K562 (cell line): ENCODE data around the gene TLX2. TPM values are rescaled to one million over a fixed set of nuclear protein-coding genes. Genes with fewer than 3 reads are reported as not detected.

Source experiments
- BCL6 ChIP-seq: fragments of 250-450 bp; sonication (Bioruptor Pico); IDR thresholded peaks from 2 replicates; pipeline ENCODE4 v1.4.0; 2020
- FOXA3 ChIP-seq, 2 experiments: fragments of 450-650 bp in 1 of 2; sonication (generic) in 1 of 2; formaldehyde crosslinking; IDR thresholded peaks in 1 of 2; conservative IDR thresholded peaks in 1 of 2; 2 replicates each; pipeline versions ENCODE4 v1.4.0 to v1.8.0; 2020 to 2022; ENCODE audit warnings: mild to moderate bottlenecking in 2 of 2, missing genetic modification reagents in 1 of 2
- FOXK2 ChIP-seq, 2 experiments: fragments of 450-650 bp; IDR thresholded peaks in 1 of 2; conservative IDR thresholded peaks in 1 of 2; 2 replicates each; pipeline ENCODE4 v1.6.1; 2016; ENCODE audit warnings: low read depth in 2 of 2, mild to moderate bottlenecking in 1 of 2
- RAD21 ChIP-seq, 2 experiments: fragments of 250-450 bp in 1 of 2; fragments of 450-650 bp in 1 of 2; sonication (Bioruptor Pico) in 1 of 2; formaldehyde crosslinking in 1 of 2; IDR thresholded peaks in 1 of 2; conservative IDR thresholded peaks in 1 of 2; 2 replicates each; pipeline versions ENCODE4 v1.4.0 to v1.8.0; 2020 to 2022; ENCODE audit warnings: mild to moderate bottlenecking in 2 of 2, moderate library complexity in 1 of 2
- polyA plus RNA-seq, 8 experiments: library from polyadenylated mRNA; depleted of rRNA in 4 of 8; stranded (reverse) in 5 of 8; unstranded in 3 of 8; fragments of >200 nt; fragmentation: Nextera tagmentation in 2 of 8; fragmentation: Illumina TruSeq in 1 of 8; extraction: Ambion mirVana in 2 of 8; extraction: Trizol in 1 of 8; gene quantifications; 2 replicates each; pipeline versions ENCODE4 v1.2.1 to v1.2.3, GENCODE V29; 2011 to 2014; ENCODE audit warnings: inconsistent platforms in 1 of 8, missing spikeins in 1 of 8
- total RNA-seq, 7 experiments: library from RNA; depleted of rRNA in 6 of 7; stranded (reverse); fragments of >200 nt in 6 of 7; fragmentation: Illumina TruSeq in 2 of 7; extraction: Trizol in 2 of 7; gene quantifications; 2 replicates each; pipeline versions ENCODE4 v1.2.1 to v1.2.3, GENCODE V29; 2011 to 2021; ENCODE audit warnings: low replicate concordance in 1 of 7
- TF ChIP-seq, protein P1 (sequence below), 2 experiments: fragments of 450-650 bp; formaldehyde crosslinking in 1 of 2; IDR thresholded peaks; 2 replicates each; pipeline versions ENCODE4 v1.4.0 to v1.6.1; 2014 to 2020; ENCODE audit warnings: mild to moderate bottlenecking in 2 of 2, borderline replicate concordance in 1 of 2, low read depth in 1 of 2

Gene TLX2
- total and polyA plus RNA-seq, 9 of the 15 experiments (the other 6 are each of a cell fraction or from before 2014, with no cell fraction given) = not detected

- TF ChIP-seq, protein P1, sequence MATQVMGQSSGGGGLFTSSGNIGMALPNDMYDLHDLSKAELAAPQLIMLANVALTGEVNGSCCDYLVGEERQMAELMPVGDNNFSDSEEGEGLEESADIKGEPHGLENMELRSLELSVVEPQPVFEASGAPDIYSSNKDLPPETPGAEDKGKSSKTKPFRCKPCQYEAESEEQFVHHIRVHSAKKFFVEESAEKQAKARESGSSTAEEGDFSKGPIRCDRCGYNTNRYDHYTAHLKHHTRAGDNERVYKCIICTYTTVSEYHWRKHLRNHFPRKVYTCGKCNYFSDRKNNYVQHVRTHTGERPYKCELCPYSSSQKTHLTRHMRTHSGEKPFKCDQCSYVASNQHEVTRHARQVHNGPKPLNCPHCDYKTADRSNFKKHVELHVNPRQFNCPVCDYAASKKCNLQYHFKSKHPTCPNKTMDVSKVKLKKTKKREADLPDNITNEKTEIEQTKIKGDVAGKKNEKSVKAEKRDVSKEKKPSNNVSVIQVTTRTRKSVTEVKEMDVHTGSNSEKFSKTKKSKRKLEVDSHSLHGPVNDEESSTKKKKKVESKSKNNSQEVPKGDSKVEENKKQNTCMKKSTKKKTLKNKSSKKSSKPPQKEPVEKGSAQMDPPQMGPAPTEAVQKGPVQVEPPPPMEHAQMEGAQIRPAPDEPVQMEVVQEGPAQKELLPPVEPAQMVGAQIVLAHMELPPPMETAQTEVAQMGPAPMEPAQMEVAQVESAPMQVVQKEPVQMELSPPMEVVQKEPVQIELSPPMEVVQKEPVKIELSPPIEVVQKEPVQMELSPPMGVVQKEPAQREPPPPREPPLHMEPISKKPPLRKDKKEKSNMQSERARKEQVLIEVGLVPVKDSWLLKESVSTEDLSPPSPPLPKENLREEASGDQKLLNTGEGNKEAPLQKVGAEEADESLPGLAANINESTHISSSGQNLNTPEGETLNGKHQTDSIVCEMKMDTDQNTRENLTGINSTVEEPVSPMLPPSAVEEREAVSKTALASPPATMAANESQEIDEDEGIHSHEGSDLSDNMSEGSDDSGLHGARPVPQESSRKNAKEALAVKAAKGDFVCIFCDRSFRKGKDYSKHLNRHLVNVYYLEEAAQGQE (IDR thresholded peaks at IDR 0.05; ENCODE audit: borderline replicate concordance) = peak; percentile 15; the same call in 1 of the 2 replicates
- TF ChIP-seq, protein P1 (CRISPR knock-in tag; IDR thresholded peaks at IDR 0.05; ENCODE audit: low read depth) = no peak
- TF ChIP-seq RAD21 (CRISPR knock-in tag; conservative IDR thresholded peaks at IDR 0.05 in 1 of 2, IDR thresholded peaks at IDR 0.05 in 1 of 2) (peak in 1 of 2 experiments; percentile 49; a peak in 2 of 4 replicates), BCL6 (CRISPR knock-in tag) (no peak), FOXA3 (CRISPR knock-in tag; conservative IDR thresholded peaks at IDR 0.05 in 1 of 2, IDR thresholded peaks at IDR 0.05 in 1 of 2) (no peak), FOXK2 (conservative IDR thresholded peaks at IDR 0.05 in 1 of 2, IDR thresholded peaks at IDR 0.05 in 1 of 2; ENCODE audit: low read depth in 2 of 2) (peak in 1 of 2 experiments; percentile 75; a peak in 3 of 4 replicates)
These were observed 30.4 kb downstream of the TLX2 start (continued) for GRCh38 chr2:74544634-74545033.
